Measurements from ENCODE around the gene NTN1. TPM values are rescaled to one million over a fixed set of nuclear protein-coding genes. Genes with fewer than 3 reads are reported as not detected.

The NTN1 gene
- polyA plus RNA-seq, 1 experiment = 0.06 TPM

DNA sequence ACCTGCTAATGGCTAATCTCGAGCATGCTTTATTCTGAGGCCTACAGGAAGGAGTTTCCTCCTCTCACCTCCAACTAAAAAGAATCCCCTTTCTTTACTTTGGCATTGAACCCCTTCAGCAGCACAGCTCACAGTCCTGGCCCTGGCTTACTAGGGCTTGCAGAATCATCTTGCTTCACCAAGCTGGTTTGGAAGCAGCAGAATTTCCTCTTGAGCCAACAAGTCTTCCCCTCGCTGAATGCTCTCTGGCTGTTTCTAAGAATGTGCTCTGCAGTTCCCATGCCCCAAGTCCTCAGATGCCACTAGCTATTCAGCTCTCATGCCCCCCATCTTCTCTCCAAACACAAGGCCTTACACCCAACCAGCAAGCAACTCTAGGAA is 271.2 kb downstream of the NTN1 start:
- CTCF ChIA-PET = interaction anchor here (0.6 to 2.0 kb wide), 14 partner anchors 12 to 398 kb away, joined by 3 to 9 read pairs (median 4); partner anchors contain the start of gene NTN1
- DNase-seq (ENCODE audit: low read depth) = no peak
- Histone ChIP-seq H3K36me3 (ENCODE audit: control insufficient read depth, insufficient read depth, low read length) (no peaks in the 10 kb centered on the region), H3K4me3 (ENCODE audit: low read depth, low read length) (no peak overlapping the region), H3K27me3 (ENCODE audit: control insufficient read depth, insufficient read depth, low read length) (no peaks in the 10 kb centered on the region)
- POLR2A ChIA-PET = no interaction called here
- TF ChIP-seq, protein P1, sequence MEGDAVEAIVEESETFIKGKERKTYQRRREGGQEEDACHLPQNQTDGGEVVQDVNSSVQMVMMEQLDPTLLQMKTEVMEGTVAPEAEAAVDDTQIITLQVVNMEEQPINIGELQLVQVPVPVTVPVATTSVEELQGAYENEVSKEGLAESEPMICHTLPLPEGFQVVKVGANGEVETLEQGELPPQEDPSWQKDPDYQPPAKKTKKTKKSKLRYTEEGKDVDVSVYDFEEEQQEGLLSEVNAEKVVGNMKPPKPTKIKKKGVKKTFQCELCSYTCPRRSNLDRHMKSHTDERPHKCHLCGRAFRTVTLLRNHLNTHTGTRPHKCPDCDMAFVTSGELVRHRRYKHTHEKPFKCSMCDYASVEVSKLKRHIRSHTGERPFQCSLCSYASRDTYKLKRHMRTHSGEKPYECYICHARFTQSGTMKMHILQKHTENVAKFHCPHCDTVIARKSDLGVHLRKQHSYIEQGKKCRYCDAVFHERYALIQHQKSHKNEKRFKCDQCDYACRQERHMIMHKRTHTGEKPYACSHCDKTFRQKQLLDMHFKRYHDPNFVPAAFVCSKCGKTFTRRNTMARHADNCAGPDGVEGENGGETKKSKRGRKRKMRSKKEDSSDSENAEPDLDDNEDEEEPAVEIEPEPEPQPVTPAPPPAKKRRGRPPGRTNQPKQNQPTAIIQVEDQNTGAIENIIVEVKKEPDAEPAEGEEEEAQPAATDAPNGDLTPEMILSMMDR (IDR thresholded peaks at IDR 0.05; ENCODE audit: insufficient read depth, low read depth, low read length) = no peak

Small RNA genes lying within 50 kb of the gene (small RNA-seq; reads per million reads assigned to genes)
- not detected for gene AC005695.3 (ENCODE audit: insufficient read length, low read depth, low replicate concordance)

Other genes with a start within 250 kb of the NTN1 start
- gene MFSD6L, start 222.1 kb upstream of the NTN1 start, polyA plus RNA-seq (2011; rRNA removed) = not detected in 2 replicates
- not detected in 2 replicates for gene PIK3R6, start 153.8 kb upstream of the NTN1 start, polyA plus RNA-seq (2011; rRNA removed)
- gene PIK3R5, start 55.8 kb upstream of the NTN1 start, polyA plus RNA-seq (2011; rRNA removed) = 0.02 TPM in 1 of 2 replicates, not detected in the other

All from BJ (cell line).